NCI-H226 (cell line): ENCODE data around the gene COQ5.

Source experiments
- DNase-seq: peaks from one replicate; pipeline ENCODE4 v3.0.0-alpha.2; 2015

Gene COQ5

DNA sequence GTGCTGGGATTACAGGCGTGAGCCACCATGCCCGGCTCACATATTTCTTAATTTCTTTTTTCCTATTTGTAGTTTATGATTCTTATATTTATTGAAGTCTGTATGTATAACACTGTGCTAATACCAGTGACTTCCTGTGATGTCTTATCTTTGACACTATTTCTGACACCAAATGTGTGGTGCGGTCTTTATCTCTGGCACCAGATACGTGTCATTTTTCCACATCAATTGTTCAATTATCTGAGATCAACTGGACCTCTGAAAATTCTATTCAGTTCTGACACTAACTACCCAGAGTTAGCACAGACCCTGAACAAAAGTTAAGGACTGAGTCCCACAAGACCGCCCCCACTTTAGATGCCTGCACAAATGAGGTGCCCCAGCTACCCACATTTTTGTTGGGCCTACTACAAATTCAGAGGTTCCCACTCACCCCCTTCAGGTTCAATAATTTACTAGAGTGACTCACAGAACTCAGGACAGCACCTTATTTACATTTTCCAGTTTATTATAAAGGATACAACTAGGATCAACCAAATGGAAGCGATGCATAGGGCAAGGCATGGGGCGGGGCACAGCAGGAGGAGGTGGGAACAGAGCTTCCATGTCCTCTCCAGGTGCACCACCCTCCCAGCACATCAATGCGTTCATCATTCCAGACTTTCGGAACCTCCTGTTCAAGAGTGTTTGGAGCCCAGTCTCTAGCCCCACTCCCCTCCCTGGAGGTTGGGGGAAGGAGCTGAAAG, 47.8 kb downstream of the COQ5 start:
- DNase-seq, result no peak

DNA sequence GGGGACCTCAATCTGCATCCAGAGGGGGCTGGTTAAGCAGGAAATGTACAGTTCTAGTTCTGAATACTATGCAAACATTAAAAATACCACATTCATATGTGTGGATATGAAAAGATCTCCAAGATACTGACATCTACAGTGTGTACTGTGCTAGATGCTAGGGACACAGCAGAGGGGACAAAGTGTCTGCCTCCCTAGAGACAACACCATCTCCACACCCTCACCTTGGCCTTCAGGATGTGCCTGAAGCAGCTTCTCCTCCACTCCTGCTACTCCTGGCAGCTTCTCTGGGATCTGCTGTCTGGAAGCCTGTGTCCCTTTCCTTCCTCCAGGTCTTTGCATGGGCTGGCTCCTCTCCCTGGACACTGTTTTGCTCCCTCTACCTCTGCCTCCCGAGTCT, 48.7 kb downstream of the COQ5 start:
- no peak for DNase-seq

DNA sequence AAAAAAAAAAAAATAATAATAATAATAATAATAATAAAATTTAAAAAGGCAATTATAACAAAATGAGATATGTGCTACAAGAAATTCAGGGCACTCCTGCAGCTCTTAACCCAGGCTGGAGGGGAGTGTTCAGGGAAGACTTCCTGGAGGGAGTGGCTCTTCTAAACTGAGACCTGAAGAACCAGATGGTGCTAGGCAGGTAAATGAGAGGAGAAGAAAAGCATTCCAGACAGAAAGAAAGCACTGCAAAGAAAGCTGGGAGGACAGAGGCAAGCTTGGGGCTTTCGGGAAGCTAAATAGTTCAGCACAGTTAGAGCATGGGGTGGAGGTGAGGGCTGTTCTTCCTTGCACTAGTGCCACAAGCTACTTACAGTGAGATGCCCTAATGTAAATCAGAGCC, 49.5 kb downstream of the COQ5 start:
- DNase-seq, result no peak

DNA sequence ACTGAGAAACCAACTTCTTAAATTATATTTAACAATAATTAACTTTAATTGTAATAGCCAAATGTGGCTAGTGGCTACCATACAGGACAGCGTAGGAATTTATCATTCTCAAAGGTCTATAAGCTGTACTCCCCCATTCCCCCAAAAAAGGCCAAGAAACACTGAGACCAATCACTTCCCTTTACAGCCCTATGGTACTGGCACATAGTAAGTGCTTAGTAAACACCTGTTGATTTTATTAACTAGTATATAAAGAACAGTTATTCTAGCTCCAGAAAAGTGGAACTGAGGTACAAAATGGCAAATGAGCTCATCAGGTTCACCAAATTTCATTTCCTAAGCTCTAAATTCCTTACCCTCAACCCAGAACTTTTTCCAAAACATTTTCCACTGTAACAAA, 53.3 kb downstream of the COQ5 start:
- no peak for DNase-seq

DNA sequence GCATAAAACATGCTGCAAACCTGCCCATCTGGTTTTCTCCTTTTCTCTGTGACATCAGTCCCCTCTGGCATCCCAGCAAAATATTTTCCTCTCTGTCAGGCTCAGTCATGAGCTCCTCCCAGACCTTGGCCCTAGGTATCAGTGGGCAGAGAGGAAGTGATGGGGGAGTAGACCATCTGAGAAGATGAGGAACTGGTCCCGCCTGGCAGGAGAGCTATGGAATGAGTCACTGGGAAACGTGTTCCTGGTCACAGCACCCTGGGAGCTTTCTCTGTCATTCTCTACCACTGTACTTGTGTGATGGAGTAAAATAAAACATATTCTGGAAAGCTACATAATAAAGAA, 54.4 kb downstream of the COQ5 start:
- peak; percentile 88 for DNase-seq

DNA sequence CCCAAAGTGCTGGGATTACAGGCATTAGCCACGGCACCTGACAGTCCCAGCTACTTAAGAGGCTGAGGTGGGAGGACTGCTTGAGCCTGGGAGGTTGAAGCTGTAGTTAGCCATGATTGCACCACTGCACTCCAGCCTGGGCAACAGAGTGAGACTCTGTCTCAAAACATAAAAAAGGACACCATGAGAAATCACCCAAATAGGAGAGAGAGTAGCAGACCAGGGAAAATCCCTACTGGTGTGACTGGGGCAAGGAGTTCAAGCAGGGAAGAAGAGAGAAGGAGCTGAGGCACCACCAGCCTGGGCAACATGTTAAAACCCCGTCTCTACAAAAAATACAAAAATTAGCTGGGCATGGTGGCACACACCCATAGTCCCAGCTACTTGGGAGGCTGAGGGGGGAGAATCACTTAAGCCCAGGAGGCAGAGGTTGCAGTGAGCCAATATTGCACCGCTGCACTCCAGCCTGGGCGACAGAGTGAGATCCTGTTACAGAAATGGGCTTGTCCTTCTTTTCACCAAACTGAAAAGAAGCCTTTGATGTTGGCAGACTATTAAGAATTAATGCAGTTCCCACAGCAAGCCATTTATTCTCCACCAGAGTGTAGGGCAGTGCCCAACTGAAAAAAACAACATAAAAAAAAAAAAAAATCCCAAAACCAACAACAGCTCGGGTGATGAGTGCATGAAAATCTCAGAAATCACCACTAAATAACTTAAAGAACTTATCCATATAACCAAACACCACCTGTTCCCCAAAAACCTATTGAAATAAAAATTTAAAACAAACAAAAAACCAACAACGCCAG, 54.9 kb downstream of the COQ5 start:
- no peak for DNase-seq

DNA sequence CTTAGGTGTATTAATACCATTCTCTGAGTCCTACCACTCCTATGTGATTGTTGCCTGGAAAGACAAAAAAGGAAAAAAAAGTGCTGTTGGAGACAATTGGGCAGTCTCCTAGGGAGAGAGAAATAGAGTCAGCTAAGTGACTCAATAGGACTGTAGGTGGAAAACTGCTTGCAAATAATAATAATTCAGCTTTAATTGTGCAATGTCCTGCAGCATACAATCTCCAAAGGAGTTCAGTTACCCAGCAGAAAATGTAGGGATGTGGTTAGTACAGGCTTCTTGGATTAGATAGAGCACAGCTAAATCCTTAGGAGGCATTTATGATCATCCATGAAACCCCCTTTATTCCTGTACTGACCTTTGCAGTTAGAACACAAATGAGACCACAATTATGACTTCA, 56.4 kb downstream of the COQ5 start:
- DNase-seq, result peak; percentile 10

DNA sequence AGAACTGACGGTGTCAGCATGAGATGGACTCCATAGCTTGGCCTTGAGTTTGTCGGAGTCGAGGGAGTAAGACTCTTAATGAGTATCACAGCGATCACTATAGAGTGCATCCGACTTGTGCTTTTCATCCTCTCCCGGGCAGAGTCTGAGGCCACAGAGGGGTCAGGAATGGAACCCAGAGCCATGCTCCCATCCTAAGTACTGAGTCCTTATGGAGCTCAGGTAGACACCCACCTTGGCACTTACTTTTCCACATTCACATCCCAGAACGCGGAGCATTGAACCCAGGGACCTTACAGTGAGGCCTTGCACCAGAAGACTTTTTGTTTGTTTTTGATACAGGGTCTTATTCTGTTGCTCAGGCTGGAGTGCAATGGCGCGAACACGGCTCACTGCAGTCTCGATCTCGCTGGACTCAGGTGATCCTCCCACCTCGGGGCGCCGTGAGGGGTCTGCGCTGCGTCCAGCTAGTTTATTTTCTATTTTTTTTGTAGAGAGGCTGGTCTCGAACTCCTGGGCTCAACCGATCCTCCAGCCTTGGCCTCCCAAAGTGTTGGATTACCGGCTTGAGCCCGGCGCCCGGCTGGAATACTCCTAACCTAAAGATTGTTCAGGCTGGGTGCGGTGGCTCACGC, 58.7 kb downstream of the COQ5 start:
- DNase-seq, result no peak

DNA sequence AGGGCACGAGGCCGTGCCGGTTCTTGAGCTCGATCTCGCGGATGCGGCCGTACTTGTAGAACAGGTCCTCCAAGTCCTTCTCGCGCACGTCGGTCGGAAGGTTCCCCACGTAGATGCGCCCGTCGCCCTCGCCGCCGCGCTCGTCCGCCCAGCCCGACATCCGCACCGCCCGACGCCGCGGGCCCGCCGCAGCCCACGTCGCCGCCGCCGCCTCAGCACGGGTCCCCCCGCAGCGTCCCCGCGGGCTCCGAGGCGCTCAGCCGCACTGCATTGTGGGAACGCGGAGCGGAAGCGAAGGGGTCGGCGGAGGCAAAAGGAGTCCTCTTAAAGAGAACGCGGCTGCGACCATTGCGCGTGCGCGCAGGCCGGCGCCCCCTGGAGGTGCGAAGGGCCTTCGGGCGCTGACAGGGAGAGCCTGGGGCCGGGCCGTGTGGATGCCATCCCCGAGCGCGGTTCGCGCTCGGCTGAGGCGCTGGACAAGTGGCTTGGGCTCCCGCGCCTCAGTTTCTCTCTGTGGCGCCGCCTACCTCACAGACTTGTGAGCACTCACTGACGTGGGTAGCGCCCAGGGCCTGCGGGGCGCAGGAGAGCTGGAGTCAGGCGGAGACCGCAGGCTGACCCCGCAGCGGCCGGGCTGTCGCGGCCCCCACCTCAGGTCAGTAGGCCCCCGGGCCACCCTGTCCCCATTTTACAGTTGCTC, 59.4 kb downstream of the COQ5 start, which contains the start of gene SRSF9:
Gene SRSF9 (minus strand): TSS at position 299 of the 700 bp plus-strand sequence. CDS start 139 bp downstream, at position 160.
- DNase-seq, result peak; percentile 91

DNA sequence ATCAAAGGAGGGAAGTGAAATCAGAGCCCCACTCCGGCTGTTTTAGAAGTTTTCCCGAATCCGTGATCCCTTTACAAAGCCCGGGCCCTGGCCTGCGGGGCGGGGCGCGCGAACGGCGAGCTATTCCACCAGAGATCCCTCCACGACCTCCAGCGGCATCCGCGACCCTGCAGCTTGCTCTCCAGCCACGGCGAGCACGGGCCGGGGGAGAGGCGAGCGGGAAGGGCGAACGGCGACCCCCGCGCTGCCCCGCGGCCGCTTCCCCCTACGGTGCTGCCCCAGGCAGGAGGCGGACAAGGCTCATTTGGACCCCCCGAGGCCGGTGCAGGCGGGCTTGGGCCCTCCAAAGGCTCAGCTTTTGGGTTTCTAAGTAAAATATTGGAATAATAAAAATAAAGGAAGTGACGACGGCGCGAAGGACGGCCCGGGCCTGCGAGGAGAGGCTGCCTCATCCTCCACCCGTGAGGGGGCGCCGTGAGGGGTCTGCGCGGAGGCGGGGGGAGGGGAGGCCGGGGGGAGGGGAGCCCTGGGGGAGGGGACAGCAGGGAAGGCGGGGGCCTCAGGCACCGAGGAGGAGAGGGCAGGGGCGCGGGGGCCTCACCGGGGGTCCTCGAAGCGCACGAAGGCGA, 60.0 kb downstream of the COQ5 start:
- no peak for DNase-seq

DNA sequence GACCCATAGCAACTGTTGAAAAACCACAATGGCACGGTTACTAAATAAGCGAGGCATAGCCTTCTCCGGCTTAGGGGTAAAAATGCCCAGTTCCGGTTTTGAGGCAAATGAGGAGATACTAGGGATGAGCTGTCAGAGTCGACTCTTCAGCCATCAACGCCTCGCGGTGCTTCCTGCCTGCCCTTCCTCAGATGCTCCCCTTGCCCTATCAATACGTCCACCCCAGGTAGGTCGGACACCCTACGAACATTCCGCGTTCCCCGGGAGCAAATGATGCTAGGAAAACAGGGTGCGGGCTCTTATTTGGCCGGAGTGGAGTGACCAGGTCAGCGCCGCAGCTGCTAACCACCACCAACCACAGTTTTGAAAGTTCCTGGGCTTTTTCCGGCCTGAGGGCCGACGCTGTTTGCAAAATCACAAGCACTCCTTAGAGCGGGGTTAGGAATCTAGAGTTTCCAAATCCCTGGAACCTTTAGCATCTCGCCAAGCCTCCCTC, 60.6 kb downstream of the COQ5 start:
- DNase-seq, result peak; percentile 27

DNA sequence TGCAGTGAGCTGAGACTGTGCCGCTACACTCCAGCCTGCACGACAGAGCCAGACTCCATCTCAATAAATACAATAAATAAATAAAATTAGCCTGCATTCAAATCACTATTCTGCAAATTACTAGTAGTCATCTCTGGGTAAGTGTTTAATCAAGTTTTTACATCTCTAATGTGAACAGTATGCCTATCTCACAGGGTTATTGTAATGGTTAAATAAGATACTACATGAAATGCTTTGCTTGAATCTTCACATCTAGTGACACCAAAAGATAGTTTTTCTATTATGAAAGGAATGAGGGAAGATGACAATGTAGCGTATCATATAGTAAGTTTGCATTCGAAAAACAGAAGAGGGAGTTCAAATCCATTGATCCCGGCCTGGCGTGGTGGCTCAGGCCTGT, 61.5 kb downstream of the COQ5 start:
- no peak for DNase-seq

DNA sequence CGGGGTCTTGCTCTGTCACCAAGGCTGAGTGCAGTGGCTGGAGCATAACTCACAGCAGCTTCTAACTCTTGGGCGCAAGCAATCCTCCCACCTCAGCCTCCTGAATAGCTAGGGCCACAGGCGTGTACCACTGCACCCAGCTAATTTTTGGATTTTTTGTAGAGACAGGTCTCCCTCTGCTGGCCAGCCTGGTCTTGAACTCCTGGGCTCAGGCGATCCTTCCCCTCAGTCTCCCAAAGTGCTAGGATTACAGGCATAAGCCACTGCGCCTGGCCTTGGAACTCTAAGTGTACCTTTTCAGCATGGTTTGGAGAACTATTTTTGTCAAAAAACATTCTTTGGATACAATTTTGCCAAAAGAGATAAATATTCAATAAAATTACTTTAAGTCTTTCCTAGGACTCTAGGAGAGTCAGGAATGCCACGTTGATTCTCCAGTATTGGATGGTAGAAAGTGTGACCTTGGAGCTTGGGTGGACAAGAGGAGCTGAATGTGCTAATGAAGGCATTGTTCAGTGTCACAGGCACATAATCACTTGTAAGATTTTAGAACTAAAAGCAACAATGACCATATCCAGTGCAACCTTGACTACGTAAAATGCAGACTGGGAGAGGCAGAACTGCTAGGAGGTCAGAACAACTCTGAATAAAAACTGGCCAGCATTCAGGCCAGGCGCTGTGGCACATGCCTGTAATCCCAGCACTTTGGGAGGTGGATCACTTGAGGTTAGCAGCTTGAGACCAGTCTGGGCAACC, 62.2 kb downstream of the COQ5 start:
- DNase-seq, result no peak

DNA sequence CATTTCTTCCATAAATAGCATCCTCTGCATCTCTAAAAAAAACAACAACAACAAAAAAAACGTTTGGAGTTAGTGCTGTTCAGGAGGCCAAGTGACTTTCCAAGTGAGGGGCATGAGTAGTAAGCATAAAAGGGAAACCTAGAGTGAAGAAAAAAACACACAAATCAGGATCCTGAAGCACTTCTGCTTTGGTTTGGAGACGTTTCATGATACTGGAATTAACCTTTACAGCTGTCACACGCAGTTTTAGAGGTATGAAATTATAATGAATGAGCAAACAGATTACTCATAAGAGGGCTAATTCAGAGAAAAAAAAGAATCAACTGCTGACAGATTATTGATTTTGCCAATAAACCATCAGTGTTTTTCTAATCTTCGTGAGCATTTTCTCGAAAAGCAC, 63.2 kb downstream of the COQ5 start:
- DNase-seq, result no peak

DNA sequence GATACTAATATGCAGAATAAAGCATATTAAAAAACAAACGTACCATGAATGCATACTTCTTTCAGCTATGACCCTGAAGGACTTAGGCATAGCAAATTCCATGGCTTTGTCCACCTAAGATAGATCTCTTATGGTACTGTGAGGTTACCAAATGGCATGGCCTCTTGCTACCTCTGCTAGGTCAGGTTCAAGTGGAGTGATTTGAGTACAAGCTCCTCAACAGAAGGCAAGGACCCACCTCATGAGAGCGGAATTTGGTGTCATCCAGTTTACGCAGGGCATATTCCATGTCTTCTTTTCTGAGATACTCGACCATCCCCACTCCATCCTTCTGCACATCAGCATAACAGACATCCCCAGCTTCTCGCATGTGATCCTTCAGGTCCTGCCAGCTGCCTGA, 65.2 kb downstream of the COQ5 start:
- DNase-seq, result no peak

DNA sequence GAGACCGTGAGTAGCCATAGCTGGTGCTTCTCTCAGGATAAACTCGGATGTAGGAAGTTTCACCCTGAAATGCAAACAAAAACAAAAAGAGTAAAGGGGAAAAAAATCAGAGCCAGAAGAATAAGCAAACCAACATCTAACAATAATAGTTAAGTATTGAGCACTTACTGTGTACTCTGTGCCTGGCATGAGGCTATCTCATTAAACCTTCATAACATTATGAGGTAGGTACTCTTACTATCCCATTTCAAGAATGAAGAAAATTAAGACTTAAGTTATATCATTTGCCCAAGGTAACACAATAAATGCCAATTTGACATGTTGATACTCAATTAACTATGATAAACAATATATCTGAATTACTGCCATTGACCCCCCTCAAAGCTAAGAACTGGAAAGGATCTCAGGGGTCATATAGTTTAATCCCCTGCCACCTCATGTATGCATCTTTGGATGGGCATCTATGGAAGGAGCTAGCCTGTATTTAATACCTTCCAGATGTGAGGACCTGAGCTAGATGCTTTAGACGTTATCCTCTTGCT, 66.8 kb downstream of the COQ5 start:
- DNase-seq, result no peak

DNA sequence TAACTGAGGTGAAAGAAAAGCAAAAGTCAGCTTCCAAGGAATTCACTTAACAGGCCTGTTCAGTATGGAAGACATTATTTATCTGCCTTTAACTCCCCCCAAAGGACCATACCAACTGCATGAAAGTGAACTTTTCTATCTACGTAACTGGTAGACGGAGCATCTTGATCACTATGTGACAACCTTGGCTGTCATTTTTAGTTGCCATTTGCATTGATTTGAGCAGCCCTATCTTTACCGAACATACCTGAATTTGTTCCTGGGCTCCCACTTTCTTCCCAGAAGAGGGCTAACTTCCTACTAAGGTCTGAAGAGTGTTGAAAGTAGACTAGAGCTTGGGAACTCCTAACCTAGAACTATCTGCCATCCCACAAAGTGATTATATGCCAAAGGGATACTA, 68.8 kb downstream of the COQ5 start:
- no peak for DNase-seq

DNA sequence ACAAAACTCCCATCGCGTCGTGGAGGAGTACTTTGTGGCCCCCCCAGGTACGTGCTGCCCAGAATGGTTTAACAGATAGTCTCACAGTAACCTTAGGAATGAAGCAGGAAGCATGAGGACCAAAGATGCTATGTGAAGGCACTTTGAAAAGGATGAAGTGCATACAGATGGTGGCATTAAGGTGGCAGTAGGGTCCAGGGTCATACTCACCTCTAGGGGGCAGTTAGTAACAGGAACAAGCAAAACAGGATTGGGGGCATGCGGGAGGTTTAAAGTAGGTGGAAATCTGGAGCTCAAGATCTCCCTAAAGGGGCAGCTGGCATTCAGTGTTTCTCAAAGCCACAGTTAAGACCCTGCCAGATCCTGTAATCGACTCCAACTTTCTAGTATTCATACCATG, 71.8 kb downstream of the COQ5 start:
- no peak for DNase-seq

DNA sequence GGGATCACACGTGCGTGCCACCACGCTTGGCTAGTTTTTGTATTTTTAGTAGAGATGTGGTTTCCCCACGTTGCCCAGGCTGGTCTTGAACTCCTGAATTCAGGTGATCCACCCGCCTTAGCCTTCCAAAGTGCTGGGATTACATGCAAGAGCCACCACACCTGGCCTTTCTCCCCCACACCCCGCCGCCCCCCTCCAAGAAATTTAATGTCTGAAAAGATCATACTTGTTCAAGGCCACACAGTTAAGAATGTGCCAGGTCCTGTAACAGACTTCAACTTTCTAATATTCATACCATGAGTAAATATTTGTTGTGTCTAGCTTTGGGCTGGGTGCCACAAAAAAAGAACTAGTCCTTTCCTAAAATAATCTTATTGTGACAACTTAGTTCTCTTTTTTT, 73.7 kb downstream of the COQ5 start:
- no peak for DNase-seq

DNA sequence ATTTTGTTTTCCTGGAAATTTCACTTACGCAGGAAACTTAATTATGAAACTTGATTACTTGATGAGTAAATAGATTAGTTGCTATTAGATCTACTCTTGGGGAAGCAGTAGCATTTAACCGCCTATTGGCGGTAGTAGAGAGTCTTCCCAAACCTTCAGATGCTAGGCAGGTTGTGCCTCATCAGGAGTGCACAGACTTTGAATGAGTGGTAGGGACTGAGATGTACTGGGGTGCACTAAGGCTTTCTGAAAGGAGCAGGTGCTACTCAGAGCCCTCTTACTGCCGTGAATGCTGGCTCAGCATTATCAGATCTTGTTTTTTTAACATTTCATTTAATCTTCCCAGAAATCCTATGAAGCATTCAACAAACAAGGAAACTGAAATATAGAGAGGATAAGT, 75.0 kb downstream of the COQ5 start:
- DNase-seq, result no peak
